Mammary epithelial cell (primary cell): ENCODE data around the gene COL11A1.

Experiments
- EZH2 ChIP-seq: IDR thresholded peaks from 2 replicates; pipeline ENCODE4 v1.6.1; 2012; ENCODE audit warnings: low read length, inconsistent platforms, borderline replicate concordance
- TF ChIP-seq, protein P1 (sequence below), 2 donors: IDR thresholded peaks in 1 of 2; conservative IDR thresholded peaks in 1 of 2; 2 replicates each; pipeline ENCODE4 v1.5.1; 2011 to 2012; ENCODE audit warnings: inconsistent platforms in 2 of 2, low read length in 2 of 2, mild to moderate bottlenecking in 2 of 2, control low read depth in 1 of 2, low read depth in 1 of 2; ENCODE audit not compliant: insufficient read depth in 1 of 2; ENCODE audit errors: extremely low read depth in 1 of 2

DNA sequence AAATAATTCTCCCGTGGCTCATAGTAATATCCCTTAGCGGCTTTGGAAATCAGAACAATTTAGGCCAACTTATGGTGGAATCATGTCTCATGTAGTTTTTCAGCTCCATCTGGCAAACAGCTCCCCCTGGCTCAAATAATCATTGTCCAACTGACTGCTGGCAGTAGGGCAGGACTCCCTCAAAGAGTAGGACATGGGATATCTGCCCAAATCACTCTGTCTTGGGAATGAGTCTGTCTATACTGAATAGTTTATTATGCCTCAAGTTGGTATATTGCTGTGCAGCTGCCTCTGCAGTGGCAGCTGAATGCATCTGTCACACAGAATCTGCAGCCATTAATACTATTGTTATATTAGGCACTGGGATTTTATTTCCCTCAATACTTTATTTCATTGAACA is 255.7 kb downstream of the COL11A1 start:
- TF ChIP-seq, protein P1, sequence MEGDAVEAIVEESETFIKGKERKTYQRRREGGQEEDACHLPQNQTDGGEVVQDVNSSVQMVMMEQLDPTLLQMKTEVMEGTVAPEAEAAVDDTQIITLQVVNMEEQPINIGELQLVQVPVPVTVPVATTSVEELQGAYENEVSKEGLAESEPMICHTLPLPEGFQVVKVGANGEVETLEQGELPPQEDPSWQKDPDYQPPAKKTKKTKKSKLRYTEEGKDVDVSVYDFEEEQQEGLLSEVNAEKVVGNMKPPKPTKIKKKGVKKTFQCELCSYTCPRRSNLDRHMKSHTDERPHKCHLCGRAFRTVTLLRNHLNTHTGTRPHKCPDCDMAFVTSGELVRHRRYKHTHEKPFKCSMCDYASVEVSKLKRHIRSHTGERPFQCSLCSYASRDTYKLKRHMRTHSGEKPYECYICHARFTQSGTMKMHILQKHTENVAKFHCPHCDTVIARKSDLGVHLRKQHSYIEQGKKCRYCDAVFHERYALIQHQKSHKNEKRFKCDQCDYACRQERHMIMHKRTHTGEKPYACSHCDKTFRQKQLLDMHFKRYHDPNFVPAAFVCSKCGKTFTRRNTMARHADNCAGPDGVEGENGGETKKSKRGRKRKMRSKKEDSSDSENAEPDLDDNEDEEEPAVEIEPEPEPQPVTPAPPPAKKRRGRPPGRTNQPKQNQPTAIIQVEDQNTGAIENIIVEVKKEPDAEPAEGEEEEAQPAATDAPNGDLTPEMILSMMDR (conservative IDR thresholded peaks at IDR 0.05 in 1 of 2, IDR thresholded peaks at IDR 0.05 in 1 of 2; ENCODE audit: extremely low read depth in 1 of 2, insufficient read depth in 1 of 2, low read depth in 1 of 2, low read length in 2 of 2): no peak
- no peak for TF ChIP-seq EZH2
